NCI-H460 (cell line): Measurements from ENCODE around the gene SENP7. TPM values are rescaled to one million over a fixed set of nuclear protein-coding genes. Genes with fewer than 3 reads are reported as not detected.
A peak's percentile ranks its signal among the peaks of the same experiment; 100 is the strongest.
"Not testable (repeated sequence)": the region's sequence is repeated elsewhere in the genome, so short reads cannot be mapped to it uniquely, and the experiment has no call there.

Experiments
- DNase-seq: peaks from one replicate; pipeline ENCODE4 v3.0.0-alpha.2; 2016; ENCODE audit warnings: low read depth; ENCODE audit errors: extremely low read depth
- total RNA-seq: library from RNA; depleted of rRNA; stranded (reverse); fragments of >200 nt; shearing (Covaris generic); gene quantifications from 2 replicates; pipeline ENCODE4 v1.2.3, GENCODE V29; 2014

SENP7 gene
- total RNA-seq, 1 experiment from 2014 or later = 12.1 TPM

- DNase-seq = no peak
These were observed 58.4 kb downstream of the SENP7 start for GRCh38 chr3:101454629-101455028.

- DNase-seq = no peak
These were observed 59.1 kb downstream of the SENP7 start for GRCh38 chr3:101453961-101454360.

GRCh38 chr3:101438641-101439040, 74.4 kb downstream of the SENP7 start:
- not testable (repeated sequence) for DNase-seq

- no peak for DNase-seq
These were observed 79.4 kb downstream of the SENP7 start for GRCh38 chr3:101433652-101434051.

- no peak for DNase-seq
These were observed 88.8 kb downstream of the SENP7 start for GRCh38 chr3:101423984-101424888.

GRCh38 chr3:101418851-101419250, 94.2 kb downstream of the SENP7 start:
- DNase-seq = no peak

- DNase-seq = no peak
These were observed 98.9 kb downstream of the SENP7 start for GRCh38 chr3:101414121-101414520.

GRCh38 chr3:101413656-101414055, 99.4 kb downstream of the SENP7 start:
- no peak for DNase-seq

- no peak for DNase-seq
These were observed 121.5 kb downstream of the SENP7 start for GRCh38 chr3:101391413-101391950.

- no peak for DNase-seq
These were observed 124.3 kb downstream of the SENP7 start for GRCh38 chr3:101388706-101389105.

- no peak for DNase-seq
These were observed 125.7 kb downstream of the SENP7 start for GRCh38 chr3:101387351-101387750.

- DNase-seq = no peak
These were observed 128.6 kb downstream of the SENP7 start for GRCh38 chr3:101384426-101384825.

- DNase-seq = no peak
These were observed 129.4 kb downstream of the SENP7 start for GRCh38 chr3:101383656-101384055.

- no peak for DNase-seq
These were observed 129.8 kb downstream of the SENP7 start for GRCh38 chr3:101383156-101383575.

GRCh38 chr3:101381809-101382208, 131.2 kb downstream of the SENP7 start:
- DNase-seq = peak; percentile 17

- no peak for DNase-seq
These were observed 133.2 kb downstream of the SENP7 start for GRCh38 chr3:101379658-101380376.

- DNase-seq = no peak
These were observed 135.2 kb downstream of the SENP7 start for GRCh38 chr3:101377796-101378195.

- DNase-seq = no peak
These were observed 135.8 kb downstream of the SENP7 start for GRCh38 chr3:101377209-101377608.

GRCh38 chr3:101375586-101375985, 137.4 kb downstream of the SENP7 start:
- no peak for DNase-seq

- DNase-seq = no peak
These were observed 150.6 kb downstream of the SENP7 start for GRCh38 chr3:101362406-101362805.

- no peak for DNase-seq
These were observed 161.2 kb downstream of the SENP7 start for GRCh38 chr3:101351829-101352228.

- no peak for DNase-seq
These were observed 172.4 kb downstream of the SENP7 start for GRCh38 chr3:101340591-101340990.
